HG02642 (cell line): ENCODE results near the gene ORC5.

Experiments
- ATAC-seq: cut with Tn5 transposase; IDR thresholded peaks from one replicate; pipeline ENCODE4 v1.9.1; 2021; ENCODE audit warnings: mild to moderate bottlenecking; ENCODE audit not compliant: unreplicated experiment, poor library complexity

The ORC5 gene

GRCh38 chr7:104133238-104133637, 74.6 kb downstream of the ORC5 start:
- ATAC-seq, result no peak

- no peak for ATAC-seq
These were observed 77.1 kb downstream of the ORC5 start for GRCh38 chr7:104130726-104131125.

GRCh38 chr7:104127204-104127603, 80.6 kb downstream of the ORC5 start:
- no peak for ATAC-seq

GRCh38 chr7:104126411-104126841, 81.4 kb downstream of the ORC5 start:
- ATAC-seq, result no peak

- ATAC-seq, result no peak
These were observed 82.8 kb downstream of the ORC5 start for GRCh38 chr7:104124893-104125477.

GRCh38 chr7:104124469-104124868, 83.3 kb downstream of the ORC5 start:
- no peak for ATAC-seq

GRCh38 chr7:104123786-104124185, 84.0 kb downstream of the ORC5 start:
- no peak for ATAC-seq

- ATAC-seq, result no peak
These were observed 94.0 kb downstream of the ORC5 start for GRCh38 chr7:104113788-104114187.

GRCh38 chr7:104112623-104113022, 95.2 kb downstream of the ORC5 start:
- no peak for ATAC-seq

- no peak for ATAC-seq
These were observed 96.5 kb downstream of the ORC5 start for GRCh38 chr7:104111271-104111670.

- ATAC-seq, result no peak
These were observed 101.5 kb downstream of the ORC5 start for GRCh38 chr7:104106108-104106905.

- no peak for ATAC-seq
These were observed 108.9 kb downstream of the ORC5 start for GRCh38 chr7:104098890-104099289.

GRCh38 chr7:104096683-104097082, 111.1 kb downstream of the ORC5 start:
- ATAC-seq, result no peak

GRCh38 chr7:104093127-104093526, 114.7 kb downstream of the ORC5 start:
- no peak for ATAC-seq

GRCh38 chr7:104091242-104091641, 116.6 kb downstream of the ORC5 start:
- ATAC-seq, result no peak

- no peak for ATAC-seq
These were observed 118.2 kb downstream of the ORC5 start for GRCh38 chr7:104089612-104090011.

GRCh38 chr7:104089061-104089460, 118.8 kb downstream of the ORC5 start:
- ATAC-seq, result no peak
